HepG2 (cell line): Measurements from ENCODE around the gene ZBTB4. TPM values are rescaled to one million over a fixed set of nuclear protein-coding genes. Genes with fewer than 3 reads are reported as not detected.

Experiments
- BORCS8-MEF2B ChIP-seq: sonication (generic); formaldehyde crosslinking; IDR thresholded peaks from 2 replicates; pipeline ENCODE4 v1.8.0; 2022; ENCODE audit warnings: mild to moderate bottlenecking, missing genetic modification reagents
- EED ChIP-seq: sonication (generic); formaldehyde crosslinking; IDR thresholded peaks from 2 replicates; pipeline ENCODE4 v1.5.0; 2020; ENCODE audit warnings: mild to moderate bottlenecking, missing genetic modification reagents
- FOXC1 ChIP-seq: sonication (generic); formaldehyde crosslinking; IDR thresholded peaks from 2 replicates; pipeline ENCODE4 v1.8.0; 2022; ENCODE audit warnings: mild to moderate bottlenecking, missing genetic modification reagents, borderline replicate concordance
- MEF2D ChIP-seq: sonication (generic); formaldehyde crosslinking; IDR thresholded peaks from 2 replicates; pipeline ENCODE4 v1.5.1; 2020; ENCODE audit warnings: mild to moderate bottlenecking, missing genetic modification reagents
- NCOA1 ChIP-seq: sonication (generic); formaldehyde crosslinking; IDR thresholded peaks from 2 replicates; pipeline ENCODE4 v1.9.0; 2021; ENCODE audit warnings: missing genetic modification reagents
- NR2F6 ChIP-seq, 2 experiments: IDR thresholded peaks; 2 replicates each; pipeline ENCODE4 v1.6.1; 2016; ENCODE audit warnings: antibody characterized with exemption in 1 of 2, mild to moderate bottlenecking in 1 of 2
- RXRB ChIP-seq: IDR thresholded peaks from 2 replicates; pipeline ENCODE4 v1.6.1; 2016; ENCODE audit warnings: borderline replicate concordance, missing genetic modification reagents, missing compliant biosample characterization
- SAP130 ChIP-seq: IDR thresholded peaks from 2 replicates; pipeline ENCODE4 v1.6.1; 2016; ENCODE audit warnings: low read depth
- ZMYM2 ChIP-seq: sonication (generic); formaldehyde crosslinking; IDR thresholded peaks from 2 replicates; pipeline ENCODE4 v1.8.0; 2022; ENCODE audit warnings: mild to moderate bottlenecking, missing genetic modification reagents
- ZNF121 ChIP-seq: sonication (generic); formaldehyde crosslinking; IDR thresholded peaks from 2 replicates; pipeline ENCODE4 v1.5.0; 2020; ENCODE audit warnings: mild to moderate bottlenecking, missing genetic modification reagents
- ZNF124 ChIP-seq: sonication (generic); formaldehyde crosslinking; IDR thresholded peaks from 2 replicates; pipeline ENCODE4 v1.4.0; 2020; ENCODE audit warnings: missing genetic modification reagents
- ZNF205 ChIP-seq: IDR thresholded peaks from 2 replicates; pipeline ENCODE4 v1.6.1; 2018; ENCODE audit warnings: missing biosample characterization, missing genetic modification reagents
- ZSCAN31 ChIP-seq: sonication (generic); formaldehyde crosslinking; IDR thresholded peaks from 2 replicates; pipeline ENCODE4 v1.5.0; 2020; ENCODE audit warnings: low read depth, mild to moderate bottlenecking, missing genetic modification reagents
- polyA plus RNA-seq, 8 experiments: library from polyadenylated mRNA; depleted of rRNA in 3 of 8; stranded (reverse) in 7 of 8; unstranded in 1 of 8; fragments of >200 nt; fragmentation: Illumina TruSeq in 4 of 8; extraction: Trizol in 4 of 8; gene quantifications; 2 replicates each; pipeline versions ENCODE4 v1.2.1 to v1.2.3, GENCODE V29; 2011 to 2016; ENCODE audit warnings: low read depth in 4 of 8, missing spikeins in 1 of 8, mixed read lengths in 1 of 8; ENCODE audit not compliant: insufficient read depth in 1 of 8
- total RNA-seq, 5 experiments: library from RNA; depleted of rRNA; stranded (reverse); fragments of >200 nt; fragmentation: Illumina TruSeq; extraction: Trizol; gene quantifications; 2 replicates each; pipeline ENCODE4 v1.2.3, GENCODE V29; 2016; ENCODE audit warnings: low read depth in 1 of 5
- TF ChIP-seq, protein P1 (sequence below): sonication (generic); formaldehyde crosslinking; IDR thresholded peaks from 2 replicates; pipeline ENCODE4 v1.4.0; 2020; ENCODE audit warnings: missing genetic modification reagents, mild to moderate bottlenecking, borderline replicate concordance
- TF ChIP-seq, protein P2 (sequence below): sonication (generic); formaldehyde crosslinking; IDR thresholded peaks from 2 replicates; pipeline ENCODE4 v1.4.0; 2020; ENCODE audit warnings: missing genetic modification reagents, borderline replicate concordance
- TF ChIP-seq, protein P3 (sequence below): sonication (generic); formaldehyde crosslinking; IDR thresholded peaks from 2 replicates; pipeline ENCODE4 v1.4.0; 2020; ENCODE audit warnings: missing genetic modification reagents

Gene ZBTB4
- total and polyA plus RNA-seq, 2 of the 13 experiments (the other 11 are each of a cell fraction or from before 2014, with no cell fraction given): 4.3 to 7.4 TPM

- no peak for TF ChIP-seq ZNF124
- TF ChIP-seq ZMYM2 (CRISPR knock-in tag): no peak
- TF ChIP-seq NR2F6 (IDR thresholded peaks at IDR 0.05): no peak
- TF ChIP-seq NR2F6 (CRISPR knock-in tag; IDR thresholded peaks at IDR 0.05): no peak
- TF ChIP-seq SAP130 (CRISPR knock-in tag): peak; percentile 7; the same call in 1 of the 2 replicates
- TF ChIP-seq, protein P1, sequence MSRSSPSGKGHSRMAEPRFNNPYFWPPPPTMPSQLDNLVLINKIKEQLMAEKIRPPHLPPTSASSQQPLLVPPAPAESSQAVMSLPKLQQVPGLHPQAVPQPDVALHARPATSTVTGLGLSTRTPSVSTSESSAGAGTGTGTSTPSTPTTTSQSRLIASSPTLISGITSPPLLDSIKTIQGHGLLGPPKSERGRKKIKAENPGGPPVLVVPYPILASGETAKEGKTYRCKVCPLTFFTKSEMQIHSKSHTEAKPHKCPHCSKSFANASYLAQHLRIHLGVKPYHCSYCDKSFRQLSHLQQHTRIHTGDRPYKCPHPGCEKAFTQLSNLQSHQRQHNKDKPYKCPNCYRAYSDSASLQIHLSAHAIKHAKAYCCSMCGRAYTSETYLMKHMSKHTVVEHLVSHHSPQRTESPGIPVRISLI (CRISPR knock-in tag): no peak
- TF ChIP-seq, protein P2, sequence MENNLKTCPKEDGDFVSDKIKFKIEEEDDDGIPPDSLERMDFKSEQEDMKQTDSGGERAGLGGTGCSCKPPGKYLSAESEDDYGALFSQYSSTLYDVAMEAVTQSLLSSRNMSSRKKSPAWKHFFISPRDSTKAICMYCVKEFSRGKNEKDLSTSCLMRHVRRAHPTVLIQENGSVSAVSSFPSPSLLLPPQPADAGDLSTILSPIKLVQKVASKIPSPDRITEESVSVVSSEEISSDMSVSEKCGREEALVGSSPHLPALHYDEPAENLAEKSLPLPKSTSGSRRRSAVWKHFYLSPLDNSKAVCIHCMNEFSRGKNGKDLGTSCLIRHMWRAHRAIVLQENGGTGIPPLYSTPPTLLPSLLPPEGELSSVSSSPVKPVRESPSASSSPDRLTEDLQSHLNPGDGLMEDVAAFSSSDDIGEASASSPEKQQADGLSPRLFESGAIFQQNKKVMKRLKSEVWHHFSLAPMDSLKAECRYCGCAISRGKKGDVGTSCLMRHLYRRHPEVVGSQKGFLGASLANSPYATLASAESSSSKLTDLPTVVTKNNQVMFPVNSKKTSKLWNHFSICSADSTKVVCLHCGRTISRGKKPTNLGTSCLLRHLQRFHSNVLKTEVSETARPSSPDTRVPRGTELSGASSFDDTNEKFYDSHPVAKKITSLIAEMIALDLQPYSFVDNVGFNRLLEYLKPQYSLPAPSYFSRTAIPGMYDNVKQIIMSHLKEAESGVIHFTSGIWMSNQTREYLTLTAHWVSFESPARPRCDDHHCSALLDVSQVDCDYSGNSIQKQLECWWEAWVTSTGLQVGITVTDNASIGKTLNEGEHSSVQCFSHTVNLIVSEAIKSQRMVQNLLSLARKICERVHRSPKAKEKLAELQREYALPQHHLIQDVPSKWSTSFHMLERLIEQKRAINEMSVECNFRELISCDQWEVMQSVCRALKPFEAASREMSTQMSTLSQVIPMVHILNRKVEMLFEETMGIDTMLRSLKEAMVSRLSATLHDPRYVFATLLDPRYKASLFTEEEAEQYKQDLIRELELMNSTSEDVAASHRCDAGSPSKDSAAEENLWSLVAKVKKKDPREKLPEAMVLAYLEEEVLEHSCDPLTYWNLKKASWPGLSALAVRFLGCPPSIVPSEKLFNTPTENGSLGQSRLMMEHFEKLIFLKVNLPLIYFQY (CRISPR knock-in tag): no peak
- no peak for TF ChIP-seq MEF2D (CRISPR knock-in tag)
- TF ChIP-seq, protein P3, sequence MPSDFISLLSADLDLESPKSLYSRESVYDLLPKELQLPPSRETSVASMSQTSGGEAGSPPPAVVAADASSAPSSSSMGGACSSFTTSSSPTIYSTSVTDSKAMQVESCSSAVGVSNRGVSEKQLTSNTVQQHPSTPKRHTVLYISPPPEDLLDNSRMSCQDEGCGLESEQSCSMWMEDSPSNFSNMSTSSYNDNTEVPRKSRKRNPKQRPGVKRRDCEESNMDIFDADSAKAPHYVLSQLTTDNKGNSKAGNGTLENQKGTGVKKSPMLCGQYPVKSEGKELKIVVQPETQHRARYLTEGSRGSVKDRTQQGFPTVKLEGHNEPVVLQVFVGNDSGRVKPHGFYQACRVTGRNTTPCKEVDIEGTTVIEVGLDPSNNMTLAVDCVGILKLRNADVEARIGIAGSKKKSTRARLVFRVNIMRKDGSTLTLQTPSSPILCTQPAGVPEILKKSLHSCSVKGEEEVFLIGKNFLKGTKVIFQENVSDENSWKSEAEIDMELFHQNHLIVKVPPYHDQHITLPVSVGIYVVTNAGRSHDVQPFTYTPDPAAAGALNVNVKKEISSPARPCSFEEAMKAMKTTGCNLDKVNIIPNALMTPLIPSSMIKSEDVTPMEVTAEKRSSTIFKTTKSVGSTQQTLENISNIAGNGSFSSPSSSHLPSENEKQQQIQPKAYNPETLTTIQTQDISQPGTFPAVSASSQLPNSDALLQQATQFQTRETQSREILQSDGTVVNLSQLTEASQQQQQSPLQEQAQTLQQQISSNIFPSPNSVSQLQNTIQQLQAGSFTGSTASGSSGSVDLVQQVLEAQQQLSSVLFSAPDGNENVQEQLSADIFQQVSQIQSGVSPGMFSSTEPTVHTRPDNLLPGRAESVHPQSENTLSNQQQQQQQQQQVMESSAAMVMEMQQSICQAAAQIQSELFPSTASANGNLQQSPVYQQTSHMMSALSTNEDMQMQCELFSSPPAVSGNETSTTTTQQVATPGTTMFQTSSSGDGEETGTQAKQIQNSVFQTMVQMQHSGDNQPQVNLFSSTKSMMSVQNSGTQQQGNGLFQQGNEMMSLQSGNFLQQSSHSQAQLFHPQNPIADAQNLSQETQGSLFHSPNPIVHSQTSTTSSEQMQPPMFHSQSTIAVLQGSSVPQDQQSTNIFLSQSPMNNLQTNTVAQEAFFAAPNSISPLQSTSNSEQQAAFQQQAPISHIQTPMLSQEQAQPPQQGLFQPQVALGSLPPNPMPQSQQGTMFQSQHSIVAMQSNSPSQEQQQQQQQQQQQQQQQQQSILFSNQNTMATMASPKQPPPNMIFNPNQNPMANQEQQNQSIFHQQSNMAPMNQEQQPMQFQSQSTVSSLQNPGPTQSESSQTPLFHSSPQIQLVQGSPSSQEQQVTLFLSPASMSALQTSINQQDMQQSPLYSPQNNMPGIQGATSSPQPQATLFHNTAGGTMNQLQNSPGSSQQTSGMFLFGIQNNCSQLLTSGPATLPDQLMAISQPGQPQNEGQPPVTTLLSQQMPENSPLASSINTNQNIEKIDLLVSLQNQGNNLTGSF: no peak
- no peak for TF ChIP-seq EED
- no peak for TF ChIP-seq ZNF205 (CRISPR knock-in tag)
- no peak for TF ChIP-seq NCOA1 (CRISPR knock-in tag)
- no peak for TF ChIP-seq FOXC1
- no peak for TF ChIP-seq ZSCAN31 (CRISPR knock-in tag)
- TF ChIP-seq RXRB: 0 out of 2 replicates have a peak, but pooled peaks have one; percentile 13
- TF ChIP-seq BORCS8-MEF2B (CRISPR knock-in tag): 0 out of 2 replicates have a peak, but pooled peaks have one; percentile 32
- no peak for TF ChIP-seq ZNF121
Observed at GRCh38 chr17:7439462-7440112, 39.8 kb downstream of the ZBTB4 start, which contains the start of gene FGF11 (continued).
